ENCODE measurements around the gene TMA7B. TPM values are rescaled to one million over a fixed set of nuclear protein-coding genes. Genes with fewer than 3 reads are reported as not detected.

TMA7B gene
- total and polyA plus RNA-seq, 2 of the 4 experiments (the other 2 are of a cell fraction): not detected

DNA sequence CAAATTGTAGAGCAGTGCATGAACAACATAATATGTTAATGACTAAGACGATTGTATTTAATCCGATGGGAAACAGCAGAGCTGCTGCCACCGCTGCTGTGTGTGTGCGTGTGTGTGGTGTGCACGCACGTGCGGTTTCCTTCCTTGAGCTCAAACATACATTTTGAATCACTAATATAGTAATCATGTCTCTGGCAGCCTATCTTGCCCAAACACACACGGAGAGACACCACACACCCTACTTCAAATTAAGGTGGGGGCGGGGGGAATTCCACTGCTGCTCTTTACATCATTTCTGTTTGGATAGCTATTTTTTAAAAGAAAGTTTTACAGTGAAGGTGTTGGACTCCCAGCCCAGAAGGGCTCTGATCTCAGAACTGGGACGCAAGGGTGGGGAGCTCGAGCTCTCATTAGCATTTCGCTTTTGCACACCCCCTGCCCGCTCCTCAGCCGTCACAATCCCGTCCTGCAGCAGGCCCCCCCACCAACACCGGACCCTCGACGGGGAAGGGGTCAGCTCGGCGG is 33.9 kb downstream of the TMA7B start:
- H3K4me3 ChIP-seq (ENCODE audit: insufficient read depth, low read depth, low read length): no peak overlapping the region
- no peak overlapping the region for H4K91ac ChIP-seq (ENCODE audit: insufficient read depth, low read depth, low read length)
- peak; percentile 25 for DNase-seq
- H3K4ac ChIP-seq (ENCODE audit: low read depth, low read length): no peak overlapping the region
- H3K56ac ChIP-seq (ENCODE audit: extremely low read depth, insufficient read depth, low read length): no peak overlapping the region
- no peak overlapping the region for H3K27ac ChIP-seq (ENCODE audit: insufficient read depth, low read length)
- peaks cover 61% of the 10 kb centered on the region for H3K27me3 ChIP-seq (ENCODE audit: control insufficient read depth, insufficient read depth, low read length)
- no TSS peak for BruUV-seq (replicated peaks)
- H4K8ac ChIP-seq (ENCODE audit: low read depth in 2 of 2, low read length in 2 of 2): no peak overlapping the region
- no peak overlapping the region for H3K18ac ChIP-seq (ENCODE audit: low read depth, low read length)
- H2AK9ac ChIP-seq (replicated peaks; ENCODE audit: low read depth, low read length, poor library complexity): no peak overlapping the region
- no peaks in the 10 kb centered on the region for H3K9me3 ChIP-seq (ENCODE audit: control insufficient read depth, insufficient read depth, low read length)
- TF ChIP-seq BHLHE40 (IDR thresholded peaks at IDR 0.05; ENCODE audit: low read depth, low read length) (peak; percentile 77), RFX5 (IDR thresholded peaks at IDR 0.05; ENCODE audit: low read depth, low read length) (no peak)
- H3K9me1 ChIP-seq (ENCODE audit: insufficient read depth, low read length): no peaks in the 10 kb centered on the region; the same call in 1 of the 2 replicates
- no peaks in the 10 kb centered on the region for H3K79me1 ChIP-seq (ENCODE audit: low read depth in 1 of 2, low read length in 2 of 2)
- H4K5ac ChIP-seq (ENCODE audit: low read depth, low read length): no peak overlapping the region
- no peaks in the 10 kb centered on the region for H4K20me1 ChIP-seq (ENCODE audit: insufficient read depth, low read length)
- H3K4me1 ChIP-seq (ENCODE audit: control insufficient read depth, insufficient read depth, low read length): no peaks in the 10 kb centered on the region
- dilution Hi-C loops (cut with HindIII; ENCODE audit: low sequenced_read_pairs, unreplicated experiment) (no loop called here), in situ Hi-C loops (cut with MboI; ENCODE audit: low sequenced_read_pairs) (no loop called here), intact Hi-C loops (cut with micrococcal nuclease) (no loop called here)
- no peak overlapping the region for H2BK120ac ChIP-seq (ENCODE audit: low read depth, low read length)
- no CpG with 5 or more reads among the region's 20 CpGs for WGBS, 2 experiments (ENCODE audit: extremely low coverage in 2 of 2, insufficient read length in 1 of 2)
- ATAC-seq (ENCODE audit: low read depth): no peak
- no peak overlapping the region for H2BK15ac ChIP-seq (ENCODE audit: low read depth, low read length)
- H3K23ac ChIP-seq (ENCODE audit: low read depth, low read length): no peak overlapping the region
- no peak overlapping the region for H2AK5ac ChIP-seq (ENCODE audit: low read depth, low read length)
- no peak overlapping the region for H3K14ac ChIP-seq (replicated peaks; ENCODE audit: low read depth, low read length)
- no peak overlapping the region for H3K9ac ChIP-seq (ENCODE audit: low read depth, low read length)
- no peak overlapping the region for H2BK5ac ChIP-seq (ENCODE audit: low read depth, low read length, poor library complexity, severe bottlenecking)
- POLR2A ChIA-PET (ENCODE audit: unreplicated experiment): no interaction called here
- CTCF ChIA-PET: no interaction called here
- H2BK20ac ChIP-seq (ENCODE audit: low read depth, low read length): no peak overlapping the region
- H3K4me2 ChIP-seq (ENCODE audit: low read depth, low read length): no peak overlapping the region
- H2AFZ ChIP-seq (replicated peaks; ENCODE audit: low read length, poor library complexity): no peak overlapping the region
- H3K36me3 ChIP-seq (ENCODE audit: control insufficient read depth, insufficient read depth, low read length): no peaks in the 10 kb centered on the region
